ENCODE results near the gene CDH26. TPM values are rescaled to one million over a fixed set of nuclear protein-coding genes. Genes with fewer than 3 reads are reported as not detected.

Gene CDH26
- total and polyA plus RNA-seq, 3 donors from 2014 or later: 1.7 to 3.5 (median 2.0) TPM

DNA sequence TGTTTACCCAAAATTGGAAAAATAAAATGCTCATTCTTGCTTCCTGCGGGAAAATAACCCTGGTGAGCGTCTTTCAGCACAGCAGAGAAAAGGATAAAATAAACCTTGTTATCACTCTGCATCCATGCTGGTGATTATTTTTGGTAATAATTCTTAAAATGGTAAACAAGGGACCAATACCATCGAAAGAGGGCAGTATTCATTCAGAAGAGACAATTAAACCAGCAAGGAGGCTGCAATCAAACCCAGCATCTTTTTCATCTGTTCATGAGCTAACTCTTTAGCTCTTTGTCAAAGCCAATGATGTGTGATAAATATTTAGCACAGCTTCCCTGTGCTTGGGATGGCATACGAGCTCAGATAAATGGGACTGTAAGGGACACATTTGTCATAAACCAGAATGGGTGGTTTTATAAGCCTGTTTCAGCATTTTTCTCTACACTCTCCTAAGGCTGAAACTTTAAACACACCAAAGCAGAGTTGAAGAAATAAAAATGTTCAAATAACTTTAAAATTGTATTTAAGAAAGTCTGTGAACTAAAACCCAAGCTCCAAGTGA is 34.4 kb downstream of the CDH26 start:
- Histone ChIP-seq H3K36me3 (ENCODE audit: low read depth, missing control alignments) (no peaks in the 10 kb centered on the region), H3K9me3 (no peaks in the 10 kb centered on the region), H3K4me3 (no peak overlapping the region), H3K27ac (no peak overlapping the region), H3K27me3 (no peaks in the 10 kb centered on the region), H3K4me1 (no peaks in the 10 kb centered on the region)
- TF ChIP-seq POLR2A (IDR thresholded peaks at IDR 0.05): no peak
- TF ChIP-seq, protein P1, sequence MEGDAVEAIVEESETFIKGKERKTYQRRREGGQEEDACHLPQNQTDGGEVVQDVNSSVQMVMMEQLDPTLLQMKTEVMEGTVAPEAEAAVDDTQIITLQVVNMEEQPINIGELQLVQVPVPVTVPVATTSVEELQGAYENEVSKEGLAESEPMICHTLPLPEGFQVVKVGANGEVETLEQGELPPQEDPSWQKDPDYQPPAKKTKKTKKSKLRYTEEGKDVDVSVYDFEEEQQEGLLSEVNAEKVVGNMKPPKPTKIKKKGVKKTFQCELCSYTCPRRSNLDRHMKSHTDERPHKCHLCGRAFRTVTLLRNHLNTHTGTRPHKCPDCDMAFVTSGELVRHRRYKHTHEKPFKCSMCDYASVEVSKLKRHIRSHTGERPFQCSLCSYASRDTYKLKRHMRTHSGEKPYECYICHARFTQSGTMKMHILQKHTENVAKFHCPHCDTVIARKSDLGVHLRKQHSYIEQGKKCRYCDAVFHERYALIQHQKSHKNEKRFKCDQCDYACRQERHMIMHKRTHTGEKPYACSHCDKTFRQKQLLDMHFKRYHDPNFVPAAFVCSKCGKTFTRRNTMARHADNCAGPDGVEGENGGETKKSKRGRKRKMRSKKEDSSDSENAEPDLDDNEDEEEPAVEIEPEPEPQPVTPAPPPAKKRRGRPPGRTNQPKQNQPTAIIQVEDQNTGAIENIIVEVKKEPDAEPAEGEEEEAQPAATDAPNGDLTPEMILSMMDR (IDR thresholded peaks at IDR 0.05): no peak
- intact Hi-C loops (cut with DNase I; ENCODE audit: low total_unique reads): no loop called here
- DNase-seq: no peak
- WGBS, 2 donors: 76 to 80% methylated on average over 4 of the region's 4 CpGs

GRCh38 chr20:59993736-59994430 is 35.7 kb downstream of the CDH26 start:
- intact Hi-C loops (cut with DNase I; ENCODE audit: low total_unique reads): no loop called here
- Histone ChIP-seq H3K4me3 (no peak overlapping the region), H3K27me3 (no peaks in the 10 kb centered on the region), H3K4me1 (no peaks in the 10 kb centered on the region), H3K9me3 (no peaks in the 10 kb centered on the region), H3K36me3 (ENCODE audit: low read depth, missing control alignments) (no peaks in the 10 kb centered on the region), H3K27ac (no peak overlapping the region)
- no peak for DNase-seq
- WGBS, 2 donors: 25 to 29% methylated on average over 18 of the region's 18 CpGs
- TF ChIP-seq, protein P1 (IDR thresholded peaks at IDR 0.05): no peak
- no peak for TF ChIP-seq POLR2A (IDR thresholded peaks at IDR 0.05)

- Histone ChIP-seq H3K9me3 (no peaks in the 10 kb centered on the region), H3K27me3 (no peaks in the 10 kb centered on the region), H3K4me3 (no peak overlapping the region), H3K4me1 (no peaks in the 10 kb centered on the region), H3K36me3 (ENCODE audit: low read depth, missing control alignments) (no peaks in the 10 kb centered on the region), H3K27ac (no peak overlapping the region)
- TF ChIP-seq POLR2A (IDR thresholded peaks at IDR 0.05): no peak
- TF ChIP-seq, protein P1 (IDR thresholded peaks at IDR 0.05): no peak
- 39 to 43% methylated on average over 5 of the region's 5 CpGs for WGBS, 2 donors
- peak; percentile 49 for DNase-seq
- intact Hi-C loops (cut with DNase I; ENCODE audit: low total_unique reads): no loop called here
Observed at GRCh38 chr20:59994697-59995122, 36.5 kb downstream of the CDH26 start.

GRCh38 chr20:59996108-59996507 is 37.9 kb downstream of the CDH26 start:
- DNase-seq: no peak
- Histone ChIP-seq H3K27ac (no peak overlapping the region), H3K4me3 (no peak overlapping the region), H3K27me3 (no peaks in the 10 kb centered on the region), H3K4me1 (no peaks in the 10 kb centered on the region), H3K36me3 (ENCODE audit: low read depth, missing control alignments) (no peaks in the 10 kb centered on the region), H3K9me3 (no peaks in the 10 kb centered on the region)
- WGBS, 2 donors: 90 to 100% methylated on average over 1 of the region's 1 CpG
- intact Hi-C loops (cut with DNase I; ENCODE audit: low total_unique reads): no loop called here
- TF ChIP-seq POLR2A (IDR thresholded peaks at IDR 0.05): no peak
- TF ChIP-seq, protein P1 (IDR thresholded peaks at IDR 0.05): no peak

GRCh38 chr20:59997896-59998295 is 39.7 kb downstream of the CDH26 start:
- Histone ChIP-seq H3K27me3 (no peaks in the 10 kb centered on the region), H3K9me3 (no peaks in the 10 kb centered on the region), H3K27ac (no peak overlapping the region), H3K36me3 (ENCODE audit: low read depth, missing control alignments) (no peaks in the 10 kb centered on the region), H3K4me1 (no peaks in the 10 kb centered on the region), H3K4me3 (no peak overlapping the region)
- intact Hi-C loops (cut with DNase I; ENCODE audit: low total_unique reads): no loop called here
- TF ChIP-seq, protein P1 (IDR thresholded peaks at IDR 0.05): no peak
- TF ChIP-seq POLR2A (IDR thresholded peaks at IDR 0.05): no peak
- DNase-seq: no peak
- WGBS, 2 donors: 83 to 93% methylated on average over 2 of the region's 2 CpGs
